DMS153 (cell line): ENCODE measurements around the gene ENTPD1.

Experiments
- DNase-seq: peaks from one replicate; lab custom pipeline; 2025; lab: John Stamatoyannopoulos, UW

The ENTPD1 gene

GRCh38 chr10:95832216-95833041 lies 76.5 kb downstream of the ENTPD1 start:
- no peak for DNase-seq

GRCh38 chr10:95833042-95833610 lies 77.2 kb downstream of the ENTPD1 start:
- no peak for DNase-seq

GRCh38 chr10:95834406-95834805 lies 78.4 kb downstream of the ENTPD1 start:
- DNase-seq, result no peak

DNA sequence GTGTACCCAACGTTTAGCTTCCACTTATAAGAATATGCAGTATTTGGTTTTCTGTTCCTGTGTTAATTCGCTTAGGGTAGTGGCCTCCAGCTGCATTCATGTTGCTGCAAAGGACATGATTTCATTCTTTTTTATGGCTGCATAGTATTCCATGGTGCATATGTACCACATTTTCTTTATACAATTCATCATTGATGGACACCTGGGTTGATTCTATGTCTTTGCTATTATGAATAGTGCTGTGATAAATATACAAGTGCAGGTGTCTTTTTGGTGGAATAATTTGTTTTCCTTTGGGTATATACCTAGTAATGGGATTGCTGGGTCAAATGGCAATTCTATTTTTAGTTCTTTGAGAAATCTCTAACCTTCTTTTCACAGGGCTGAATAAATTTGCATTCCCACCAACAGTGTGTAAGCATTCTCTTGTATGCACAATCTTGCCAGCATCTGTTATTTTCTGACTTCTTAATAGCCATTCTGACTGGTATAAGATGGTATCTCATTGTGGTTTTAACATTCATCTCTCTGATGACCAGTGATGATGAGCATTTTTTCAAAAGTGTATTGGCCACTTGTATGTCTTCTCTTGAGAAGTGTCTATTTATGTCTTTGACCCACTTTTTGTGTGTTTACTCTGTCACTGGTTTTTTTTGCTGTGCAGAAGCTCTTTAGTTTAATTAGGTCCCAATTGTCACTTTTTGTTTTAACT lies 79.3 kb downstream of the ENTPD1 start:
- DNase-seq, result no peak

DNA sequence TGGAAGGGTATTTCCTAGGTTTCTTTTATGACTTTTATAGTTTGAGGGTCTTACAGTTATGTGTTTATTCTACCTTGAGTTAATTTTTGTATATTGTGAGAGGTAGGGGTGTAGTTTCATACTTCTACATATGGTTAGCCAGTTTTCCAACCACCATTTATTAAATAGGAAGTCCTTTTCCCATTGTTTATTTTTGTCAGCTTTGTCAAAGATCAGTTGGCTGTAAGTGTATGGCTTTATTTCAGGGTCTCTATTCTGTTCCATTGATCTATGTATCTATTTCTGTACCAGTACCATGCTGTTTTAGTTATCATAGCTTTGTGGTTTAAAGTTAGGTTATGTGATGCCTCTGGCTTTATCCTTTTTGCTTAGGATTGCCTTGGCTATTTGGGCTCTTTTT lies 79.9 kb downstream of the ENTPD1 start:
- DNase-seq, result no peak

DNA sequence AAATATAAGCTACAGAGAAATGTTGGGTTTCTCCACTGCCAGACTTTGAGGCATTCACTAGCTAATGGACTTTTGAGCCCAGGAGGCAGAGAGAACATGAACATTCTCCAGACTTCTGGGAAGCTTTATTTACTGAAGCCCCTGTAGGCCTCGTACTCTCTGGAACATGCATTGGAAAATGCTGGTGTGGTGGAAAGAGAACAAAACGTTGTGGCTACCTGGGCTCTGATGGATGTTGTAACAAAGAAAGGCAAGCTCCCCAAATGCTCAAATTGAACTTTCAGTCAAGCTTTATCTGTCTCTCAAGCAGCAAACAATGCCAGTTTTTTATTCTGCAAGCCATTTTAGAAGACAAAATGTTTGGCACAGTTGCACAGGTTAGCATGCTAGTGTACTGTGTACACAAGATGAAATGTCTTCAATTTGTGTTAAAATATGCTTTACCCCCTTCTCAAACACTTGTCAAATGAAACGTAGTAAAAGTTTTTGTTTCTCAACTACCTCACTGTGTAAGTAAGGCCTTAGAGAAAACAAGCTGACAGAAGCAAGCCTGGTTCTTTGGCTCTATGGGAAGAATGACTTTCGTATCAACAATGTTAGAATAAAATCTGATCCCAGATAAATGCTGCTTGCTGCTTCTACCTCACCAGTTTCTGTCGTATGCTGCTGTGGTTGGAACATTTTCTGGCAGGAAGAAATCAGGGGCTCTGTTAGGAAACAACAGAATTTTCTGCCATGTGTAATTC lies 80.8 kb downstream of the ENTPD1 start:
- DNase-seq, result no peak

GRCh38 chr10:95837356-95837776 lies 81.4 kb downstream of the ENTPD1 start:
- DNase-seq, result no peak

DNA sequence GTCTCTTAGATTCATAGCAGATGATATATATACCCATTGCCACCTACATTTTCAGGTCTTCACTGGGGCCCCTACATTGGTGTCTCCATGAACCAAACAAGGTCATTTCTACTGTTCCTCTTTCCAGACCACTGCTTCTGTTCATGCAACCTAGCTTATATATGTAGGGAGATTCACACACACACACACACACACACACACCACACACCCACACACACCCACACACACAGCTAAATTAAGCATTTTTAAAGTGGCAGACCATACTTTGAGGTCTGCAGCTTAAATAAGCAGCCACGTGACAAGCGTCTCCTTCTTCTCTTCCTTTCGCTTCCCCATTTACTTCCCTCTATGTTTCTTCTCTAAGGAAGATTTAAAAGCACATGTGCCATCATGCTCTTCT lies 81.8 kb downstream of the ENTPD1 start:
- DNase-seq, result no peak

- DNase-seq, result no peak
Observed at GRCh38 chr10:95840121-95840520, 84.2 kb downstream of the ENTPD1 start.

- DNase-seq, result no peak
Observed at GRCh38 chr10:95840681-95841080, 84.7 kb downstream of the ENTPD1 start.

DNA sequence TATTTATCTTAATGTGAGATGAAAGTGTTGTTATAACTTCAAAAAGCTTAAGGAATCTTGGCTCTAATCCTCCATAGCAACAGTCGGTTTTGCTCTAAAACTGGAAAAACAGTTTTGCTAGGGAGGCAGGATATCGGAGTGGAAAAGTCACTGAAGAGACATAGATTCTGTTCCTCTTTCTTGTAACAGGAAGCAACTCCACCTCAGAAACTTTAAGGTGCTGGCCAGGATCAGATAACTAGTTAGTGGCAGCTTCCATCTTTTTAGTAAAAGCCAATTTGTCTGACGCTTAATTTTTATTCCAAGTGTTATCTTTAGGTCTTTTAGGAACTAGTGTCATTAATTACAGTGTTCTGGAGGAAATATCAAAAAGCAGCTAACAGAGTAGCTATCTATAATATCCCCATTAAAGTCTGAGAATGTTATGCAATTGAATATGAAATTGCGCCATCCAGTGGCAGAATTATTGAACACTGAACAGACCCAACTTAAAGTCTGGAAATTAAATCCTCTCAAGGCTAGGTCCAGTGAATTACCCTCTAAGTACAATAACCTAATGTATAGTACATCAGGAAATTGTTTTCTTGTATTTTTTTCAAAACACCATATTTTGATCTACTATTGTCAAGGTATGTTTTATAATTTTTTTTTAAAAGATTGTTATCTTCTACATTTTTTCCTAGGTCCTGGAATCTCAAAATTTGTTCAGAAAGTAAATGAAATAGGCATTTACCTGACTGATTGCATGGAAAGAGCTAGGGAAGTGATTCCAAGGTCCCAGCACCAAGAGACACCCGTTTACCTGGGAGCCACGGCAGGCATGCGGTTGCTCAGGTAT lies 85.9 kb downstream of the ENTPD1 start:
- DNase-seq, result peak; percentile 45

DNA sequence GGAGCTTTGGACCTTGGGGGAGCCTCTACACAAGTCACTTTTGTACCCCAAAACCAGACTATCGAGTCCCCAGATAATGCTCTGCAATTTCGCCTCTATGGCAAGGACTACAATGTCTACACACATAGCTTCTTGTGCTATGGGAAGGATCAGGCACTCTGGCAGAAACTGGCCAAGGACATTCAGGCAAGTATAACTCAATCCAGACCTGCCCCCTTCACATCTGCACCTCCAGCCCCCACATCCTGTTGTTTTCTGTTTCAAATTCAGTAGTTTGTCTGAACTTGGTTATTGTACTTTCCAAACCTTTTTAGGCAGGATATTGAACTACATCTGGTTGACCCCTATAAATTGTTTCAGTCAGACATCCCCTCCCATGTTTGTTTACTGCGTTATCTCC lies 89.4 kb downstream of the ENTPD1 start:
- DNase-seq, result no peak

GRCh38 chr10:95847007-95847406 lies 91.0 kb downstream of the ENTPD1 start:
- no peak for DNase-seq

GRCh38 chr10:95848841-95849240 lies 92.9 kb downstream of the ENTPD1 start:
- DNase-seq, result no peak

DNA sequence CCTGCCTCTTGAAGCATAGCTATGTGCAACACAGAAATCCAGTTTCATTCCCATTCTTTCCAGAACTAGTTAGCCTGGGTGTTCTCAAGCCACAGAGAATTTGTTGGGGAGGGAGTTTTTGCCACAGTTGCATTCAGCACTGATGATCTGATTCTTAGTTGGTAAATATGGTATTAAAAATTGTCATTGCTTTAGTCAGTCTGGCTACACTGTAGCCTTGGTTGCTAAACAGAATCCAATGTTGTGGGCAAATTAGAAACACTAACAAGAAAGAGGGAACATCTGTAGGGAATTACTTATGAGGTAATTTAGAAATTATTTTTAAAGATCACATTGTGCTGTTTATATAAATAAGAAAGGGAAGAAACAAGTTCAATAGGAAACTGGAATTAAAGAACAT lies 94.8 kb downstream of the ENTPD1 start:
- no peak for DNase-seq

GRCh38 chr10:95860166-95860940 lies 104.4 kb downstream of the ENTPD1 start:
- DNase-seq, result no peak

- no peak for DNase-seq
Observed at GRCh38 chr10:95861386-95861785, 105.4 kb downstream of the ENTPD1 start.

DNA sequence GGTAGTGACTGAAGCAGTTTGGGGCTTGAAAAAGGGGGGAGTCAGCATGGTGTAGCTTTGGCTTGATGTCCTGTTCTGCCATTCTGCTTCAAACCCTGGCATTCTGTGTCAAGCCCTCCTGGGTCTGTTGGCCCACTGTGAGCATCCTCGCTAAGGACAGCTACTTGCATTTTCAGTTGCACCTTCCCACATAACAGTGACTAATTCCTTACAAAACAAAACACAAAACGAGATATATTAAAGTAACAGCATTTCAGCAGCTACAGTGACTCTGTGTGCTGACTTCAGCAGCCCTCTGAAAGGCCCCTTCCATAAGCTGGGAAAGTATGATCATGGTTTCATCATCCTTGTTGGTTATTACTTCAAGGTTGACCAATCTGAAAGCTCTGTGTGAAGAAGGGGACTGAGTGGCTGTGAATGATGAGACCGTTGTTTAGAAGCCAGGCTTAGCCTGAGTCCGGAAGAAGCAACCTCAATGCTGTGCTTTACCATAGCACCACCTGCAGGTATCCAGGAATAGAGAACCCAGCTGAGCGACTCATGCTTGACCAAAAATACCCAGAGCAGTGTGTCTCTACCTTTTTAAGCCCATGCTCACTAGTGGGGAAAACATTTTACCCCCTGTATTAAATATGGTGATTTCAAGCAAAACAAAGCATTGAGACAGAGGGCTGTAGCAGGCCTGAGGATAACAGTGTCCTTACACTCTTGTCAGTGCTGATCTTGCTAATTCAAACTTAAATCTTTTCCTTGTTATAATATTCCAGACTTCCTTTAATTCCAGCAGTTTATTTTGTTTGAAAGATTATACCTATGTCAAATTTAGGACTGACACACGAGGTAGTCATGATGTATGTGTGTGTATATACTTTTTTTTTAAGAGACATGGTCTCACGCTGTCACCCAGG lies 109.2 kb downstream of the ENTPD1 start:
- DNase-seq, result no peak

GRCh38 chr10:95865814-95866466 lies 110.0 kb downstream of the ENTPD1 start:
- DNase-seq, result no peak
